HepG2 (cell line): Measurements from ENCODE around the gene USP40. TPM values are rescaled to one million over a fixed set of nuclear protein-coding genes. Genes with fewer than 3 reads are reported as not detected.

Experiments
- ATAC-seq: fragments of 200-7000 bp; cut with Tn5 transposase; 3 replicates; pipeline ENCODE4 v1.9.1; 2020; ENCODE audit warnings: mild to moderate bottlenecking, moderate library complexity
- Bru-seq: library from RNA; stranded (reverse); fragments of 400-500 nt; gene quantifications from one replicate; lab custom pipeline; 2021; lab: Mats Ljungman, UMichigan
- BruChase-seq, 2 experiments: library from RNA; stranded (reverse); fragments of 400-500 nt; gene quantifications; one replicate each; lab custom pipeline; 2021; lab: Mats Ljungman, UMichigan
- BruUV-seq: library from RNA; stranded (reverse); fragments of 400-500 nt; replicated peaks from 2 replicates; lab custom pipeline; 2021; lab: Mats Ljungman, UMichigan
- CTCF ChIA-PET: fragments of 300-600 bp; formaldehyde crosslinking; extraction: SDS; loops from one replicate; lab custom pipeline; 2021; ENCODE audit warnings: low total read pairs, inconsistent platforms, low intra/inter-chr PET ratio; lab: Yijun Ruan, JAX
- POLR2A ChIA-PET: fragments of 350-600 bp; sonication (Branson Sonifier 250); formaldehyde crosslinking; loops from one replicate; lab custom pipeline; 2020; ENCODE audit warnings: antibody characterized with exemption, inconsistent platforms; lab: Yijun Ruan, JAX
- DNase-seq: peaks from one replicate; pipeline ENCODE4 v3.0.0-alpha.2; 2015; ENCODE audit warnings: low spot score
- FAIRE-seq: peaks from 3 replicates; lab custom pipeline; 2011; peaks lifted over from hg19 to GRCh38; lab: Jason Lieb, UNC
- H2AFZ ChIP-seq: one replicate; pipeline ENCODE4 v1.6.1; 2011; ENCODE audit warnings: low read length, inconsistent platforms
- H3K27ac ChIP-seq: fragments of 300-600 bp; 3 replicates; pipeline ENCODE4 v1.8.0; 2011; ENCODE audit warnings: mixed run types, mild to moderate bottlenecking, mixed read lengths, low read length, inconsistent platforms; ENCODE audit not compliant: insufficient read depth; ENCODE audit errors: extremely low read length
- H3K27me3 ChIP-seq, 2 experiments: fragments of 200-600 bp in 1 of 2; 2 replicates in 1 of 2; 3 replicates in 1 of 2; pipeline versions ENCODE4 v1.6.0 to v1.8.0; 2011; ENCODE audit warnings: low read length in 2 of 2, mild to moderate bottlenecking in 2 of 2, moderate library complexity in 2 of 2, inconsistent platforms in 1 of 2; ENCODE audit not compliant: insufficient read depth in 2 of 2, control insufficient read depth in 1 of 2
- H3K36me3 ChIP-seq, 2 experiments: fragments of 200-600 bp in 1 of 2; replicated peaks in 1 of 2; 2 replicates in 1 of 2; 3 replicates in 1 of 2; pipeline versions ENCODE4 v1.5.1 to v1.8.0; 2011; ENCODE audit warnings: low read length in 2 of 2, inconsistent platforms in 1 of 2; ENCODE audit not compliant: insufficient read depth in 2 of 2, control insufficient read depth in 1 of 2
- H3K4me1 ChIP-seq: 2 replicates; pipeline ENCODE4 v1.5.1; 2012; ENCODE audit warnings: low read length, inconsistent platforms; ENCODE audit not compliant: insufficient read depth
- H3K4me2 ChIP-seq: 2 replicates; pipeline ENCODE4 v1.6.0; 2011; ENCODE audit warnings: low read depth, low read length, inconsistent platforms
- H3K4me3 ChIP-seq, 3 experiments: fragments of 200-600 bp in 1 of 3; sonication (generic), shearing (Covaris generic) in 1 of 3; replicated peaks in 1 of 3; 2 replicates each; pipeline ENCODE4 v1.5.1; 2011 to 2016; ENCODE audit warnings: low read length in 3 of 3, inconsistent platforms in 2 of 3, low read depth in 2 of 3, mild to moderate bottlenecking in 2 of 3, control low read depth in 1 of 3, mixed read lengths in 1 of 3; ENCODE audit not compliant: insufficient read depth in 1 of 3
- H3K79me2 ChIP-seq: one replicate; pipeline ENCODE4 v1.6.1; 2011; ENCODE audit warnings: low read length, inconsistent platforms; ENCODE audit not compliant: insufficient read depth
- H3K9ac ChIP-seq: 2 replicates; pipeline ENCODE4 v1.6.0; 2011; ENCODE audit warnings: mild to moderate bottlenecking, low read depth, low read length, inconsistent platforms; ENCODE audit not compliant: insufficient read depth
- H3K9me3 ChIP-seq: 2 replicates; pipeline ENCODE4 v1.5.1; 2012; ENCODE audit warnings: mild to moderate bottlenecking, low read length
- H4K20me1 ChIP-seq: 2 replicates; pipeline ENCODE4 v1.6.0; 2011; ENCODE audit warnings: inconsistent platforms, mild to moderate bottlenecking, low read length, moderate library complexity; ENCODE audit not compliant: insufficient read depth
- BCL6 ChIP-seq: IDR thresholded peaks from 2 replicates; pipeline ENCODE4 v1.6.1; 2016; ENCODE audit warnings: missing genetic modification reagents, missing compliant biosample characterization
- HMG20B ChIP-seq: conservative IDR thresholded peaks from 2 replicates; pipeline ENCODE4 v1.6.1; 2016; ENCODE audit warnings: missing genetic modification reagents, missing compliant biosample characterization
- PHF20 ChIP-seq: sonication (generic); formaldehyde crosslinking; IDR thresholded peaks from 2 replicates; pipeline ENCODE4 v1.5.0; 2020; ENCODE audit warnings: mild to moderate bottlenecking, missing genetic modification reagents
- THAP11 ChIP-seq: IDR thresholded peaks from 2 replicates; pipeline ENCODE4 v1.6.1; 2016; ENCODE audit warnings: missing biosample characterization, missing genetic modification reagents
- TOE1 ChIP-seq: sonication (generic); formaldehyde crosslinking; IDR thresholded peaks from 2 replicates; pipeline ENCODE4 v1.4.0; 2020; ENCODE audit warnings: mild to moderate bottlenecking, missing genetic modification reagents
- ZC3H4 ChIP-seq: sonication (generic); formaldehyde crosslinking; IDR thresholded peaks from 2 replicates; pipeline ENCODE4 v1.4.0; 2020; ENCODE audit warnings: missing genetic modification reagents, borderline replicate concordance
- ZNF280D ChIP-seq: sonication (generic); formaldehyde crosslinking; IDR thresholded peaks from 2 replicates; pipeline ENCODE4 v1.5.1; 2020; ENCODE audit warnings: mild to moderate bottlenecking, missing genetic modification reagents
- ZNF556 ChIP-seq: sonication (generic); formaldehyde crosslinking; IDR thresholded peaks from 2 replicates; pipeline ENCODE4 v1.4.0; 2020; ENCODE audit warnings: mild to moderate bottlenecking, missing genetic modification reagents, borderline replicate concordance
- ZNF580 ChIP-seq: IDR thresholded peaks from 2 replicates; pipeline ENCODE4 v1.6.1; 2016; ENCODE audit warnings: low read depth, borderline replicate concordance
- ZNF660 ChIP-seq: sonication (generic); formaldehyde crosslinking; IDR thresholded peaks from 2 replicates; pipeline ENCODE4 v1.5.1; 2020; ENCODE audit warnings: mild to moderate bottlenecking, low read depth, missing genetic modification reagents, borderline replicate concordance
- ZNF781 ChIP-seq: sonication (generic); formaldehyde crosslinking; IDR thresholded peaks from 2 replicates; pipeline ENCODE4 v1.5.1; 2020; ENCODE audit warnings: borderline replicate concordance, mild to moderate bottlenecking, missing genetic modification reagents; ENCODE audit errors: not compliant biosample characterization
- ZSCAN21 ChIP-seq: sonication (generic); formaldehyde crosslinking; IDR thresholded peaks from 2 replicates; pipeline ENCODE4 v1.8.0; 2022; ENCODE audit warnings: mild to moderate bottlenecking, missing genetic modification reagents, moderate library complexity, borderline replicate concordance
- WGBS: methylation state at CpG from one replicate; pipeline ENCODE4 v1.1.6; 2017; ENCODE audit warnings: low lambda C conversion rate; 5-methylcytosine and 5-hydroxymethylcytosine counted together
- in situ Hi-C: cut with HindIII; loops from 2 replicates; pipeline ENCODE4 v1.10.0; 2017; ENCODE audit warnings: low pct_unique_long_range_greater_than_20kb; ENCODE audit not compliant: extremely low pct_ligation_motif_present
- intact Hi-C: fragments of 100-400 bp; cut with micrococcal nuclease; formaldehyde crosslinking; loops from one replicate; pipeline ENCODE4 v1.10.0; 2022; ENCODE audit not compliant: unreplicated experiment
- long read RNA-seq, 2 experiments: library from RNA in 1 of 2; library from polyadenylated mRNA in 1 of 2; stranded (forward) in 1 of 2; unstranded in 1 of 2; transcript quantifications; one replicate each; pipeline ENCODE4 v2.0.0, GENCODE V29; 2019 to 2022
- polyA minus RNA-seq, 3 experiments: library from RNA; depleted of rRNA, polyadenylated mRNA; stranded (reverse); fragments of >200 nt; gene quantifications; 2 replicates each; pipeline ENCODE4 v1.2.3, GENCODE V29; 2011; ENCODE audit warnings: low replicate concordance in 1 of 3
- polyA plus RNA-seq, 8 experiments: library from polyadenylated mRNA; depleted of rRNA in 3 of 8; stranded (reverse) in 7 of 8; unstranded in 1 of 8; fragments of >200 nt; fragmentation: Illumina TruSeq in 4 of 8; extraction: Trizol in 4 of 8; gene quantifications; 2 replicates each; pipeline versions ENCODE4 v1.2.1 to v1.2.3, GENCODE V29; 2011 to 2016; ENCODE audit warnings: low read depth in 4 of 8, missing spikeins in 1 of 8, mixed read lengths in 1 of 8; ENCODE audit not compliant: insufficient read depth in 1 of 8
- total RNA-seq, 5 experiments: library from RNA; depleted of rRNA; stranded (reverse); fragments of >200 nt; fragmentation: Illumina TruSeq; extraction: Trizol; gene quantifications; 2 replicates each; pipeline ENCODE4 v1.2.3, GENCODE V29; 2016; ENCODE audit warnings: low read depth in 1 of 5

The USP40 gene
- total RNA-seq (2016; rRNA removed; fragmentation: Illumina TruSeq; extraction: Trizol) (41.0 and 57.2 TPM in 2 replicates), polyA plus RNA-seq (2011; rRNA removed) (40.2 and 46.3 TPM in 2 replicates), polyA minus RNA-seq (2011; rRNA and poly(A)+ RNA removed; ENCODE audit: low replicate concordance) (22.3 and 75.9 TPM in 2 replicates), Bru-seq, nascent RNA (percentile 74 among the genes with signal in this experiment), BruChase-seq, experiment 1, labeled RNA remaining after a 6-hour chase (percentile 72 among the genes with signal in this experiment), BruChase-seq, experiment 2, labeled RNA remaining after a 2-hour chase (percentile 78 among the genes with signal in this experiment)
- total RNA-seq (2016; cell fraction: cytosol; rRNA removed; fragmentation: Illumina TruSeq; extraction: Trizol; ENCODE audit: low read depth): 7.5 and 8.1 TPM in 2 replicates
- 39.8 and 59.3 TPM in 2 replicates for total RNA-seq (2016; cell fraction: insoluble cytoplasmic fraction; rRNA removed; fragmentation: Illumina TruSeq; extraction: Trizol)
- total RNA-seq (2016; cell fraction: membrane; rRNA removed; fragmentation: Illumina TruSeq; extraction: Trizol): 27.5 and 30.2 TPM in 2 replicates
- total RNA-seq (2016; cell fraction: nucleus; rRNA removed; fragmentation: Illumina TruSeq; extraction: Trizol): 63.3 and 74.1 TPM in 2 replicates
- polyA plus RNA-seq (2011; cell fraction: cytosol; rRNA removed): 27.0 and 32.9 TPM in 2 replicates
- 145 and 189 TPM in 2 replicates for polyA plus RNA-seq (2011; cell fraction: nucleus; rRNA removed)
- 20.5 and 28.6 TPM in 2 replicates for polyA plus RNA-seq (2012)
- polyA plus RNA-seq (2016; cell fraction: cytosol; fragmentation: Illumina TruSeq; extraction: Trizol; ENCODE audit: low read depth): 6.2 and 6.8 TPM in 2 replicates
- polyA plus RNA-seq (2016; cell fraction: insoluble cytoplasmic fraction; fragmentation: Illumina TruSeq; extraction: Trizol; ENCODE audit: low read depth): 27.9 and 31.8 TPM in 2 replicates
- polyA plus RNA-seq (2016; cell fraction: membrane; fragmentation: Illumina TruSeq; extraction: Trizol; ENCODE audit: low read depth): 12.5 and 13.0 TPM in 2 replicates
- polyA plus RNA-seq (2016; cell fraction: nucleus; fragmentation: Illumina TruSeq; extraction: Trizol; ENCODE audit: insufficient read depth, low read depth): 50.8 and 60.6 TPM in 2 replicates
- polyA minus RNA-seq (2011; cell fraction: cytosol; rRNA and poly(A)+ RNA removed): 21.5 and 24.6 TPM in 2 replicates
- polyA minus RNA-seq (2011; cell fraction: nucleus; rRNA and poly(A)+ RNA removed): 177 and 180 TPM in 2 replicates
- long read RNA-seq, experiment 1, partial matches to known transcripts: 4 of 14 reads
- long read RNA-seq, experiment 1, other reads (novel, unspliced or antisense): 10 of 14 reads
- long read RNA-seq, experiment 2, full-length matches to known transcripts: 5 of 27 reads
- long read RNA-seq, experiment 2, partial matches to known transcripts: 7 of 27 reads
- long read RNA-seq, experiment 2, other reads (novel, unspliced or antisense): 15 of 27 reads

- Histone ChIP-seq H3K36me3 (no peaks in the 10 kb centered on the region), H3K27me3 (no peaks in the 10 kb centered on the region; a peak in 1 of 5 replicates), H3K4me1 (peaks cover 16% of the 10 kb centered on the region), H4K20me1 (no peaks in the 10 kb centered on the region), H3K4me2 (peak within 1 kb of the TSS; percentile 82), H3K79me2 (peaks cover 5% of the 10 kb centered on the region), H3K9ac (peak within 1 kb of the TSS; percentile 96), H2AFZ (no peak within 1 kb of the TSS), H3K9me3 (no peaks in the 10 kb centered on the region), H3K27ac (peak within 1 kb of the TSS; percentile 89), H3K4me3 (peak within 1 kb of the TSS; percentile 94 to 98 (median 97))
- POLR2A ChIA-PET: interaction anchor here (0.7 to 1.3 kb wide), 3 partner anchors 8 to 150 kb away, joined by 3 to 8 read pairs (median 5); no protein-coding TSS in a partner anchor
- WGBS: 1% methylated on average over 48 of the region's 51 CpGs
- peak; percentile 76 for FAIRE-seq
- intact Hi-C loops: no loop called here
- in situ Hi-C loops: no loop called here
- peak; percentile 100 for ATAC-seq
- no TSS peak for BruUV-seq
- CTCF ChIA-PET: no interaction called here
- DNase-seq: peak; percentile 90
- TF ChIP-seq ZNF781 (CRISPR knock-in tag) (peak; percentile 90), PHF20 (CRISPR knock-in tag) (peak; percentile 89), ZNF556 (CRISPR knock-in tag) (peak; percentile 74; the same call in 1 of the 2 replicates), ZNF280D (CRISPR knock-in tag) (peak; percentile 83; the same call in 1 of the 2 replicates), HMG20B (peak; percentile 70; the same call in 1 of the 2 replicates), ZC3H4 (CRISPR knock-in tag) (0 out of 2 replicates have a peak, but pooled peaks have one; percentile 73), THAP11 (CRISPR knock-in tag) (peak; percentile 97), ZSCAN21 (CRISPR knock-in tag) (peak; percentile 61; the same call in 1 of the 2 replicates), ZNF580 (peak; percentile 90; the same call in 1 of the 2 replicates), ZNF660 (CRISPR knock-in tag) (no peak), TOE1 (CRISPR knock-in tag) (no peak), BCL6 (CRISPR knock-in tag) (peak; percentile 52; the same call in 1 of the 2 replicates)
Observed at GRCh38 chr2:233566141-233566956, at the start of gene USP40. USP40 (minus strand) TSS chr2:233566782; CDS start chr2:233565554, 1,228 bp downstream.
